ENCODE results near the gene PHLDA2. TPM values are rescaled to one million over a fixed set of nuclear protein-coding genes. Genes with fewer than 3 reads are reported as not detected.

PHLDA2 gene
- total RNA-seq, 1 experiment from 2014 or later, result 309 TPM

- ChIA-PET POLR2A (interaction anchor here (0.7 kb wide), 1 partner anchor 16 kb away, joined by 3 read pairs; the partner anchor contains the start of gene NAP1L4), RAD21 (ENCODE audit: low non-redundant PET in 1 of 2, low total read pairs in 2 of 2, uncharacterized antibody in 2 of 2, unreplicated experiment in 2 of 2) (no interaction called here), CTCF (interaction anchor here (0.8 to 1.9 kb wide), 3 partner anchors 21 to 115 kb away, joined by 3 to 5 read pairs (median 4); no protein-coding TSS in a partner anchor)
- no peak overlapping the region for H2AFZ ChIP-seq (ENCODE audit: low read depth, low read length, poor library complexity, severe bottlenecking)
- no peak for DNase-seq (ENCODE audit: low read depth, low spot score)
- H3K4me3 ChIP-seq (replicated peaks in 1 of 2; ENCODE audit: low read depth in 1 of 2, low read length in 2 of 2), result no peak overlapping the region
- no peaks in the 10 kb centered on the region for H3K9me3 ChIP-seq (ENCODE audit: control insufficient read depth in 1 of 2, insufficient read depth in 1 of 2, low read depth in 1 of 2, low read length in 2 of 2)
- no TSS peak for BruUV-seq (replicated peaks)
- H3K27me3 ChIP-seq (ENCODE audit: insufficient read depth, low read length), result no peaks in the 10 kb centered on the region
- no peak for ATAC-seq
- H3K79me2 ChIP-seq (ENCODE audit: insufficient read depth, low read length), result peaks cover 99% of the 10 kb centered on the region
- peaks cover 39 to 63% of the 10 kb centered on the region in 2 experiments for H3K36me3 ChIP-seq (ENCODE audit: control insufficient read depth in 1 of 2, insufficient read depth in 2 of 2, low read length in 2 of 2)
- no peaks in the 10 kb centered on the region for H3K4me1 ChIP-seq (ENCODE audit: control insufficient read depth in 1 of 2, insufficient read depth in 2 of 2, low read length in 2 of 2)
- no peak overlapping the region for H3K27ac ChIP-seq (ENCODE audit: low read depth, low read length)
- peaks cover 29% of the 10 kb centered on the region for H4K20me1 ChIP-seq (ENCODE audit: insufficient read depth)
- no peak overlapping the region for H3K9ac ChIP-seq (ENCODE audit: low read length)
- TF ChIP-seq EZH2 (IDR thresholded peaks at IDR 0.05) (no peak), POLR2AphosphoS5 (IDR thresholded peaks at IDR 0.05; ENCODE audit: low read depth, low read length) (no peak), ATF3 (IDR thresholded peaks at IDR 0.05) (no peak)
- intact Hi-C loops (cut with micrococcal nuclease), result no loop called here
- H3K9me2 ChIP-seq (ENCODE audit: insufficient read depth), result no peaks in the 10 kb centered on the region
- no peak overlapping the region for H3K4me2 ChIP-seq (ENCODE audit: low read length)
Observed at GRCh38 chr11:2976294-2977063, 47.3 kb upstream of the PHLDA2 start.

- H3K9me2 ChIP-seq (ENCODE audit: insufficient read depth), result no peaks in the 10 kb centered on the region
- H4K20me1 ChIP-seq (ENCODE audit: insufficient read depth), result peaks cover 29% of the 10 kb centered on the region
- H3K79me2 ChIP-seq (ENCODE audit: insufficient read depth, low read length), result peaks cover 99% of the 10 kb centered on the region
- DNase-seq (ENCODE audit: low read depth, low spot score) (peak; percentile 36), ATAC-seq (peak; percentile 96)
- no peak overlapping the region for H3K4me3 ChIP-seq (replicated peaks in 1 of 2; ENCODE audit: low read depth in 1 of 2, low read length in 2 of 2)
- RAD21 ChIA-PET (ENCODE audit: low non-redundant PET in 1 of 2, low total read pairs in 2 of 2, uncharacterized antibody in 2 of 2, unreplicated experiment in 2 of 2), result no interaction called here
- H3K27me3 ChIP-seq (ENCODE audit: insufficient read depth, low read length), result no peaks in the 10 kb centered on the region
- H2AFZ ChIP-seq (ENCODE audit: low read depth, low read length, poor library complexity, severe bottlenecking), result no peak overlapping the region
- BruUV-seq (replicated peaks), result no TSS peak
- no peak overlapping the region for H3K4me2 ChIP-seq (ENCODE audit: low read length)
- CTCF ChIA-PET, result interaction anchor here (0.8 to 1.9 kb wide), 4 partner anchors 22 to 116 kb away, joined by 3 to 5 read pairs (median 4); no protein-coding TSS in a partner anchor
- POLR2A ChIA-PET, result no interaction called here
- no peaks in the 10 kb centered on the region for H3K9me3 ChIP-seq (ENCODE audit: control insufficient read depth in 1 of 2, insufficient read depth in 1 of 2, low read depth in 1 of 2, low read length in 2 of 2)
- intact Hi-C loops (cut with micrococcal nuclease), result loop anchor here (2.0 kb wide), 2 partner anchors 115 to 241 kb away; no protein-coding TSS in a partner anchor
- no peak overlapping the region for H3K27ac ChIP-seq (ENCODE audit: low read depth, low read length)
- no peak overlapping the region for H3K9ac ChIP-seq (ENCODE audit: low read length)
- no peaks in the 10 kb centered on the region for H3K4me1 ChIP-seq (ENCODE audit: control insufficient read depth in 1 of 2, insufficient read depth in 2 of 2, low read length in 2 of 2)
- H3K36me3 ChIP-seq (ENCODE audit: control insufficient read depth in 1 of 2, insufficient read depth in 2 of 2, low read length in 2 of 2), result peaks cover 47 to 71% of the 10 kb centered on the region in 2 experiments
- TF ChIP-seq EZH2phosphoT487 (IDR thresholded peaks at IDR 0.05; ENCODE audit: borderline replicate concordance) (no peak), EGR1 (IDR thresholded peaks at IDR 0.05; ENCODE audit: low read depth) (no peak), REST (IDR thresholded peaks at IDR 0.05; ENCODE audit: low read depth) (no peak), CTCF (IDR thresholded peaks at IDR 0.05 in 2 of 3, conservative IDR thresholded peaks at IDR 0.05 in 1 of 3; ENCODE audit: borderline replicate concordance in 1 of 3, insufficient read depth in 1 of 3, low read depth in 2 of 3, low read length in 2 of 3) (peak; percentile 55 to 62 (median 59)), SRF (IDR thresholded peaks at IDR 0.05; ENCODE audit: low read depth) (no peak), RAD21 (IDR thresholded peaks at IDR 0.05; ENCODE audit: low read depth) (peak; percentile 51), YY1 (IDR thresholded peaks at IDR 0.05; ENCODE audit: extremely low read depth, insufficient replicate concordance, low read depth, low read length) (no peak), CBX3 (IDR thresholded peaks at IDR 0.05; ENCODE audit: low read depth) (no peak), SIN3A (IDR thresholded peaks at IDR 0.05; ENCODE audit: low read depth) (no peak)
Observed at GRCh38 chr11:2975594-2975993, 46.4 kb upstream of the PHLDA2 start.
